NCI-H128 (cell line): ENCODE data around the gene ADSL.
"Not testable (repeated sequence)": the region's sequence is repeated elsewhere in the genome, so short reads cannot be mapped to it uniquely, and the experiment has no call there.

ENCODE experiments used
- DNase-seq: peaks from one replicate; lab custom pipeline; 2025; ENCODE audit not compliant: unreplicated experiment; lab: John Stamatoyannopoulos, UW

Gene ADSL

DNA sequence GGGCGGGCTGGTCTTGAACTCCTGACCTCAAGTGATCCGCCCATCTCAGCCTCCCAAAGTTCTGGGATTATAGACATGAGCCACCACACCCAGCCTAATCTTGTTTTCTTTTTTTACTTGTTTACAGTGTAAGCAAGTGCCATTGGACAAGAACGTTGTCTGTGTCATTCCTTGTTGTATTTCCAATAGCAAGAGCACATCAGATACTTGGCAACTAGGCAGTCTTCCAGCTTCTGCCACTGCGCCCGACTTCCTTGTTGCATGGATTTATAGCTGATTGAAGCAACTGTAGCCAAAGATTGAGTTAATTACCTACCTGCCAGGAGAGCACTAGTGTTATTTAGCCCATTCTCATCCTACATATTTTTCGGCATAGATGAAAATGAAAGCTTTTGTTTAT is 21.0 kb downstream of the ADSL start:
- DNase-seq = no peak

DNA sequence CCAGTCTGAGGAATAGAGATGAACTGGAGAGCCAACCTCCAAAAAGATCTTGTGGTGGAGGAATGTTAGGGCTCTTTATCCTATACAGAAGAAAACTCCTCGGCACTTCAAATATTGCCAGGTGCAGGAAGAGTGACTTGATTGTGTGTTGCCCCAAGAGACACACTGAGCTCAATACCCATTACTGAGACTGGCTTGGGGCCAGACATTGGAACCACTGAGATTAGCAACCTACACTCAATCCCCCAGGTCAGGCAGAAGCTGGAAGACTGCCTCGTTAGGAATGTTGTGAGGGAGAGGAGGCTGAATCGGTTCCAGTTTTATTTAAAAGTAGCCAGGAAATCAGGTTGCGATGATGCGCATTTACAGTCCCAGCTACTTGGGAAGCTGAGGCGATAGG is 21.7 kb downstream of the ADSL start:
- DNase-seq = no peak

DNA sequence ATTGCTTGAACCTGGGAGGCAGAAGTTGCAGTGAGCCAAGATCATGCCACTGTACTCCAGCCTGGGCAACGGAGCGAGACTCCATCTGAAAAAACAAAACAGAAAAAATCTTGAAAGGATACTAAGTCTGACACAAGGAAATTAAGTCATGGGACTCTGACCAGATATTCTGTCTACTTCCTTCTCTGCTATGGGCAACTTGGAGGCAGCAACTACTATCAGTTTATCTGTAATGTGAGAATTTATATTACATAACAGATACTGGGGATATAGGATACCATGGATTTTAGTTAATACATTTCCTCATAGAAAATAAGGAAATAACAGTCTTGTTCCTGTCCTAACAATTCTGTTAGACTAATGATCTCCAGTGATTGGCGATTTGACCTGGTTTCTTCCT is 22.5 kb downstream of the ADSL start:
- no peak for DNase-seq

DNA sequence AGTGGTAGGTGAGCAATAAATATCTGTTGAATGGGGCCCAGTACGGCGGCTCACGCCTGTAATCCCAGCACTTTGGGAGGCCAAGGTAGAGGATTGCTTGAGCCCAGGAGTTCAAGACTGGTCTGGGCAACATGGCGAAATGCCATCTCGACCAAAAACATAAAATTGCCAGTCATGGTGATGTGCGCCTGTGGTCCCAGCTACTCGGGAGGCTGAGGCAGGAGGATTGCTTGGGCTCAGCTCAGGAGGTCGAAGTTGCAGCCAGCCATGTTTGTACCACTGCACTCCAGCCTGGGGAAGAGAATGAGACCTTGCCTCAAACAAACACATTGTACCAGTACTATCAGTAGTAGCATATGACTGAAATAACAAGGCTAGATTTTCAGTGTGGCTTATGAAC is 28.3 kb downstream of the ADSL start:
- no peak for DNase-seq

DNA sequence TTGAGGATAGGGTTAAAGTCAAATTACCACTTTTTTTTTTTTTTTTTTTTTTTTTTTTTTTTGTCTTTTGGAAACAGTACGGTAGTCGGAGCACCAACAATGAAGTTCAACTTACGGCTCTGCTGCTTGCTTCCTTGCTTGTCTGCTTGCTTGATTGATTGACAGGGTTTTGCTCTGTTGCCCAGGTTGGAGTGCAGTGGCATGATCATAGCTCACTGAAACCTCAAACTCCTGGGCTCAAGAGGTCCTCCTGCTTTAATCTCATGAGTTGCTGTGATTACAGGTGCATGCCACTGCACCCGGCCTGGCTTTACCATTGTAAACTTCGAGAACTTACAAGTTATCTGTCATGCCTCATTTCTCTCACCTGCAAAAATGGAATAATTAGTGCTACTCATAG is 29.8 kb downstream of the ADSL start:
- no peak for DNase-seq

DNA sequence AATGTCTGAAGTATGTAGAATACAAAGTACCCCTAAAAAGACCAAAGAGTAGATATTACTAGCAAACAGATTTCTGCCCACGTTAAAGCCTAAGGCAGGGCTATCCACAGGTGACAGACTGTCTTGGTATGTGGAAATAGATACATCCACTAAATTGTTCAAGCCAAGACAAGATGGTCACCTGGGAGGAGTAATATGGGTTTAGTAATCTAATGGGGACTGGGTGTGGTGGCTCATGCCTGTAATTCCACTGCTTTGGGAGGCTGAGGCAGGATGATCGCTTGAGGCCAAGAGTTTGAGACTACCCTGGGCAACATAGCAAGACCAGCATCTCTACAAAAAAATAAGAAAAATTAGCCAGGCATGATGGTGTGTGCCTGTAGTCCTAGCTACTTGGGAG is 31.6 kb downstream of the ADSL start:
- DNase-seq = no peak

DNA sequence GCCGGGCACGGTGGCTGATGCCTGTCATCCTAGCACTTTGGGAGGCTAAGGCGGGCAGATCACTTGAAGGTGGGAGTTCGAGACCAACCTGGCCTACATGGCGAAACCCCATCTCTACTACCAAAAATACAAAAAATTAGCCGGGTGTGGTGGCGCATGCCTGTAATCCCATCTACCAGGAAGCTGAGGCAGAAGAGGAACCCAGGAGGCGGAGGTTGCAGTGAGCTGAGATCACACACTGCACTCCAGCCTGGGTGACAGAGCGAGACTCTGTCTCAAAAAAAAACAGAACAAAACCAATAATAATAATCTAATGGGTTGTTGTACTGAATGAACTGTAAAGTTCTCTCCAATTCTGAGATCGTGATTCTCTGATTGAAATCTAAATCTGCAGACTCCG is 32.1 kb downstream of the ADSL start:
- DNase-seq = not testable (repeated sequence)

DNA sequence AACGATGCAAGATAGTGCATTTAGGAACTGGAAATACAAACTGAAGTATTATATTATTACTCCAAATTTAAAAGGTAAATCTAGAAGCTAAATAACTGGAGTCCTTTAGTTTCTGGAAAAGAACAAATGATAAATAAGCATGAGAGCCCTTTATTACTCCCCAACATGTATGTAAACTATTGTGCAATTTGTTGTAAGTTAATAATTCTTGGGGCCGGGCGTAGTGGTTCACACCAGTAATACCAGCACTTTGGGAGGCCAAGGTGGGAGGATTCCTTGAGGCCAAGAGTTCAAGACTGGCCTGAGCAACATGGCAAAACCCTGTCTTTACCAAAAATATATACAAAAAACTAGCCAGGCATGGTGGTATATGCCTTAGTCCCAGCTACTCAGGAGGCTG is 35.2 kb downstream of the ADSL start:
- DNase-seq = no peak

DNA sequence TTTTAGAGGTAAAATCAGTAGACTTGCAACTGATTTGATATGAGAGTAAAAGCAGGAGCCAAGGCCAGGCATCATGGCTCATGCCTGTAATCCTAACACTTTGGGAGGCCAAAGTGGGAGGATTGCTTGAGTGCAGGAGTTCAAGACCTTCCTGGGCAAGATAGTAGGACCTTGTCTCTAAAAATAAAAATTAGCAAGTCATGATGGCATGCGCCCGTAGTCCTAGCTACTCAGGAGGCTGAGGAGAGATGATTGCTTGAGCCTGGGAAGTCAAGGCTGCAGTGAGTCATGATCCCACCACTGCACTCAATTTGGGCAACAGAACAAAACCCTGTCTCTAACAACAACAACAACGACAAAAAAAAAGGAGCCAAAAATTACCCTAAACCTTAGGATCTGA is 37.6 kb downstream of the ADSL start:
- no peak for DNase-seq

DNA sequence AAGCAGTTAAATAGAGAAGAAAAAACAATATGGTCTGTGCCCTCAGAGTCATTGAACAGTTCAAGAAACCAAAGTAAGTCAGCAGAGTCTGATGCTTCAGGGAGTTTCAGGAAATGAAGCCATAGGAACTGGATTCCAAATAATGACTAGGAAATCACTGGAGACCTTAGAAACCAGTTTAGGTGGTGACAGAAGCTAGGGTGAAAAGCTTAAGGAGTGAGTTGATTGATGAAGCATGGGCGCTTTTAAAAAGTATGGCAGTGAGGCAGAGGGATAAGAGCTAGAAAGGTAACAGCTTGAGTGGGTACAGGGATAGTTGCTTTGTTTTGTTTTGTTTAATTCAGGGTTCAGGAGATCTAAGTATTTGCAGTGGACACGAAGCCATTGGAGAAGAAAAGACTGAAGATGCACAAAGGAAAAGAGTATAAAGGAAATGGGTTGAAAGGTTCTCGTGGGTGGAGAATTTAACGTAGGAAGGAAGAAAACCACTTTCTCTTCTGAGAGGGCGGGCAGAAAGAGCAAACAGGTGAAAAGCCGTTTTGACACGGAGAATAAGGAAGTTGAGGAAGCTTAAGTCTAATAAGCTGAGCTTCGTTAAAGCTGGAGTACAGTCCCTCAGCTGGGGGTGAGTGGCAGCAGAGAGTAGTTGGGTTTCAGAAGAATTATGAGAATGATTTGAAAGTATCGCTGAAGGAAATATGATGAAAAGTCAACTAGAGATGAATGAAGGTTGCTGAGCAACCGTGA is 38.9 kb downstream of the ADSL start:
- no peak for DNase-seq

DNA sequence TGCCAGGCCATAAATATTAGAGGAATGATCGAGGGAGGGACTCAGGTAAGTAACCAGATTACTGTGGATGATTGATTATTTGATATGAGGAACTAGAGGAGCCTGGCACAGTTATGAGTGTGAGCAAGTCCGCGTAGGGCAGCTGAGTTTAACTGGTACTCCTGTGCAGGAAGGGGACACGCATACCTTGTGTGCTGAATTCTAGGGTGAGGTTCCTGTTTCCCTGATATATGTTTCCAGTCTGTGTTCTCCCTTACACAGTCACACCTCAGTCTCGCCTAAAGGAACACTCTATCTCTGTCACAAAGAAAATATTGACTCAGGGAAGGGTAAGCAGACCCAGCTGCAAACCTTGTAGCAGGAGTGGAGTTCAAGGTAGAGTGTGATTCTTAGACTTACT is 41.4 kb downstream of the ADSL start:
- no peak for DNase-seq

DNA sequence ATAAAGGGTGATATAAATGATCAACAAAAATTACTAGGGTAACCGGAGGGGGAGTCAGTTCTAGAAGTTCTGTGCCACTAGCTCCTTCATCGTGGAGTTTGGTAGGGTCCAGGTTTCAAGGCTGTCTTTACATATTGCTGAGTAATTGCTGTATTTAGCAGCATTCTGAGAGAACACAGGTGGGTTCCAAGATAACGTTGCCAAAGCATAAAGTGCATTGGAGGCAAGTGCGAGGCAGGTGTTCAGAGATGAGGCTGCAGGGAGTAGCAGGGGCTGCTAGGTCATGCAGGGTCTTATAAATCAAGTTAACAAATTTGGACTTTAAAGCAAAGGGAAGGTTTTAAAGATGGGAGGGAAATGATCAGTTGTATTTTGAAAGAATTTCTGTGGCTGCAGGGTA is 41.9 kb downstream of the ADSL start:
- no peak for DNase-seq

DNA sequence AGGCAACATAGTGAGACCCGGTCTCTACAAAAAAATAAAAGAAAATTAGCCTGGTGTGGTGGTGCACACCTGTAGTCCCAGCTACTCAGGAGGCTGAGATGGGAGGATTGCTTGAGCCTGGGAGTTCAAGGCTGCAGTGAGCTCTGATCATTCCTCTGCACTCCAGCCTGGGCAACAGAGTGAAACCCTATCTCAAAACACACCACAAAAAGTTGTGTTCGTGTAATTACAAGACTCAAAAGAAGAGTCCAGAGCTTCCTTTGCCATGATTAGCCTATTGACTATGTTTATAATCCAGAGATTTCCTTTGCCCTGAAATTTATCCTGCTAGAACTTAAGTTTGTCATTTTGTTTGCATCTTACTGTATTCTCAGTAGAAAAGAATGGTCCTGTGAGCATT is 45.1 kb downstream of the ADSL start:
- DNase-seq = no peak

DNA sequence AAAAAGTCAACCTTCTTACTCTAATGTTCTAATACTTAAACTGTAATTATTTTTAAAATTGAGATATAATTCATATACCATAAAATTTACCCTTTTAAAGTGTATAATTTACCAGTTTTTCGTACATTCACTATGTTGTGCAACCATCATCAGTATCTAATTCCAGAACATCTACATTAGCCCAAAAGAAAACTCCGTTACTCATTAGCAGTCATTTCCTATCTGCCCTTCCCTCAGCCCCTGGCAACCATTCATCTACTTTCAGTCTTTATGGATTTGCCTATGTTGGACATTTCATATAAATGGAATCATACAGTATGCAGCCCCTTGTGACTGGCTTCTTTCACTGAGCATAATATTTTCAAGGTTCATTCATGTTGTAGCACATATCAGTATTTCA is 46.3 kb downstream of the ADSL start:
- DNase-seq = no peak

DNA sequence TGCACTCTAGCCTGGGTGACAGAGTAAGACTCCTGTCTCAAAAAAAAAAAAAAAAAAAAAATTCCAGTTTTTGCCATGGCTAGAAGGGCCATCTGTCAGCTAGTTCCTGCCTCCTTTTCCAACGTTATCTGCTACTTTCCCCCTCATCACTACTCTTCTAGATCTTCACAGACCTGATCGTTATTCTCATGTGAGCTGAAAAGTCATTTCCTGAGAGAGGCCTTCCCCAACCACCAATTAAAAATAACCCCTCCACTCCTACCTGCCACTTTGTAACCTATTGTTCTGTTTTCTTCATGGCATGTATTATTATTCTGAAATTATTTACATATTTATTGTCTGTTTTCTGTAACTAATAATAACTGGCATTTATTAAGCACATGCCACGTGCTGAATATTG is 48.3 kb downstream of the ADSL start:
- DNase-seq = no peak

DNA sequence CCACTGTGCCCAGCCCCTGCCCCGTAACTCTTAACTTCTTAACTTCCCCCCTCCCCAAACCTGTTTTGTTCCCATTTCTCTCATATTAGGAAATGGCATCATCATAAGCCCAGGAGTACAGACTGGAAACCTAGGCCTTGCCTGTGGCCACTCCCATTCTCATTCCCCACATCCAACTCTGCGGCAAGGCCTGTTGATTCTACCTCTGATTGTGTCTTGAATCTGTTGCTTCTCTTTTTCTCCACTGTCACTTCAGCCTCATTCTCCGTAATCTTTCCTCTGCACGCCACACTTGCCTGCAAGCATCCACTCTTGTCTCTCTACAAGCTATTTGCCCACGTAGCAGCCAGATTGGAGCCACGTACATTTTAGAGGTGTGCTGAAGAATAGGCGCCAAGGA is 49.3 kb downstream of the ADSL start:
- DNase-seq = no peak

DNA sequence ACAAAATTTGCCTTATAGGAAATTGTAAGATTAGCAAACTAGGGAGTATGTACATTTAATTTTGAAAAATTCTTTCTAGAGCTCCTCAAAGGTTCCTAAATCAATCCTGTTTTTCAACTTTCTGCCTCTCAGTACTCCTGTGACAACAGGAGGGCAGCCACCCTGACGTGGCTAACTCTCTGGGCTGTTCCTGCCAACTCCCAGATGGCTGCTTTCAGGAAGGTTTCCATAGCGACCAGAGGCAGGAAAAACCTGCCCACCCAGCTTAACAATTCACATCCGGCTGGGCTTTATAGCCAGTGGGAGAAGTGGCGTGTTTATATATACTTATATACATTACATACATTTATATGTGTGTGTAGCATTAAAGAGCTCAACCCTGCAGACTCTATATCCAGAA is 50.6 kb downstream of the ADSL start:
- no peak for DNase-seq

DNA sequence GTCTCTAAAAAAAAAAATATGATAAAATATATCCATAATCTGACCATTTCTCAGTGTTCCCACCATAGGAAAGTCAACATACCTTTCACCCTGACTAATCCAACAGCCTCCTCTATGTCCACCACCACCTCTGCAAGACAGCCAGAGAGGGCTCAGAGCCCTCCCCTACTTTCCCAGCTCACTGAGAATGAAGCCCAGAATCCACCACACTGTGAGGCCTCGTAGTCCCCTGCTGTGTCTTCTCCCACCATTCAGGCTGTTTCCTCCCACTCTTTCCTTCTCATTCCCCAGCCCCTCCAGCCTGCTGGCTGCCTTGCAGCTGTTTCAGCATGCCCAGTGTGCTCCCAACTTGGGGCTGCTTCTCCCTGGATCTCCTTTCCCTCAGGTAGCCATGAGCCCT is 51.1 kb downstream of the ADSL start:
- DNase-seq = no peak

DNA sequence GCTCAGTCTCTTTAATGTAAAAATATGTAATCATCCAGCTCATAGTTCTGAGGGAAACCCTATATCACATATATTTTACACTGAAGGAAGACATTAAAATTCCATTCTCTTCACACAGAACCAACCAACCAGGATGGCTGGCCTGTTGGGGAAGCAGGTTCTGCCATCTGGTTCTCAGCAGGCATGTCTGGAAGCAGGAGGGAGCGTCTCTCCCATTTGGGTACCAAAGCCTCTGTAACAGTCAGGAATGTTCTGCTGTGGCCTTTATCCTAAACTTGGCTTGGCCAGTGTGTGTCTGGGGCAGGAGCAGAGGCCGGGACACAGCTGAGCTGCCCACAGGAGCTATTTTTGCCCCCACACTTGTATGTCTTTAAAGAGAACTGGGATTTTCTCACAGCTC is 53.3 kb downstream of the ADSL start:
- no peak for DNase-seq

DNA sequence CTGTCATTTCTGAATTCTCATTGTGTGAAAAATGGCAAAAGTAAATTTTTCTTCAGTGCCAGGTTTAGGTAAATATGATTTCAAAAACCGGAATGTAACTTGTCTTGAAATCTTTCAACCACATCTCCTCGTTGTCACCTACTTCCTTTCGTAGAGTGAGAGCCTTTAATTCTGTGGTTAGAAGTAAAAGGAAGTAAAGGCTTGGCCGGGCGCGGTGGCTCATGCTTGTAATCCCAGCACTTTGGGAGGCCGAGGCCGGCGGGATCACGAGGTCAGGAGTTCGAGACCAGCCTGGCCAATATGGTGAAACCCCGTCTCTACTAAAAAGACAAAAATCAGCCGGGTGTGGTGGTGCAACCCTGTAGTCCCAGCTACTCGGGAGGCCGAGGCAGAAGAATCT is 53.9 kb downstream of the ADSL start:
- DNase-seq = no peak

DNA sequence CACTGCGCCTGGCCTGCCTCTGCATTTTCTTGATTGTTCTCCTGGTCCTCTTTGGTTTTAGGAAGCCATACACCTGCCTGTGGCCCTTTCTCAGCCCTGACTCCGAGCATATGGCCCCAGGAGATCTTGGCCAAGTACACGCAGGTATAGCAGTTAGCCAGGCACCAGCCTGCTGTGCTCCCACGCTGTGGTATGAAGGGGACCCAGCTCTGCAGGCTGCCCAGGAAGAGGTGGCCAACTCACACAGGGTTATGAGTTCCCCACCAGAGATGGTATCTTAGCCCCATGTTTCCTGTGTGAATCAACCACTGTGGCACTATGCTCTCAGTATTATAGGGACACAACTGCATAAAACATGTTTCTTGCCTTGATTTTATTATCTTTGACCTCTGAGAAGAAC is 55.2 kb downstream of the ADSL start:
- DNase-seq = no peak

DNA sequence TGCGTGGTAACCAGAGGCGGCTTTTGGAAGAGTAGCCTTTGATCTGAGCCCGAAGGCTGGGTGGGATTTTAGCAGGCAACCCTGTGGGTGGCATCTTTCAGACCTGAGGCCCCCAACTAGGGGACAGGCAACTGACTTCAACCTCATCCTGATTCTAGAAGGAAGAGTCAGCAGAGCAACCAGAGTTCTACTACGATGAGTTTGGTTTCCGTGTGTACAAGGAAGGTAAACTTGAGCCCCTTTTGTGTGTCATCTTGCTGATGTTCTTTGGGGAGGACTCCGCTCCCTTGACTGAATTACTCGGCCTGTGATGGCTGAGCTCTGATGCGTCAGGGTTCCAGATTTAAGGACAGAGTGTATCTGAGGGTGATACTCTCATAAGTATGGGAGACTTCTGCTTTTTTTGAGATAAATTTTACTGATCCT is 55.7 kb downstream of the ADSL start:
- DNase-seq = no peak

DNA sequence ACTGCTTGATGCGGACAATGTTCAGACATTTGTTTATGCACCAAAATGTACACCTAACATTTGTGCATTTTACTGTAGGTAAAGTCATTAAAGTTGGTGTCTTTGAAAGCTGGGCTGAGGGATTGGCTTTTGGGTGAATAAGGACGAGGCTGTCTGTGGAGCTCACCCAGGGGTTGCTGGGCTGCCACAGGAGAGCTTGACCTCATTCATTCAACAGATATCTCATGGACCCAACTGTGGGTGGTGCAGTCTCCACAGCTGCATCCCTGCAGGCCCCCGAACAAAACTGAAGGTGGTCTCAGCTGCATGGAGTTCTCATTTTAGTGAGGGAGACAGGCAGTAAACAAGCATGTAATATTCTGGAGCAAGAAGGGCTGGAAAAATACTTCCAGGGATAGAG is 56.8 kb downstream of the ADSL start:
- DNase-seq = no peak

DNA sequence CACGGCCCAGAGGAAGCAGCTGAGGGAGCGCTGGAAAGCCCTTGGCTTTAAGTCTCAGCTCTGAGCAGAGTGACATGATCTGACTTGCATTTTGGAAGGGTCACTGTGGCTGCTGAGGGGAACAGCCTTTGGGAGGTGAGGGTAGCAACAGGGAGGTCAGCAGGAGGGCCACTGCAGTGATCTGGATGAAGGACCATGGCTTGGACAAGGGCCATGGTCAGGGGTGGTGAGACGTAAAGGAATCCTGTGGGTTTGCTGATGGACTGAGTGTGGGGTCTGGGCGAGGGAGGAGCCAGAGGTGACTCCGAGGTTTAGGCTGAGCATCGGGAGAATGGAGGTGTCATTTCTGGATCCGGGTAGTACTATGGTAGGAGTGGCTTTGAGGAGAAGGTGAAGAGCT is 57.4 kb downstream of the ADSL start:
- no peak for DNase-seq
